ENCODE results near the gene REM2. TPM values are rescaled to one million over a fixed set of nuclear protein-coding genes. Genes with fewer than 3 reads are reported as not detected.
"Not testable (repeated sequence)": the region's sequence is repeated elsewhere in the genome, so short reads cannot be mapped to it uniquely, and the experiment has no call there.

Gene REM2
- total RNA-seq, 1 donor from 2014 or later, result 0.39 TPM

DNA sequence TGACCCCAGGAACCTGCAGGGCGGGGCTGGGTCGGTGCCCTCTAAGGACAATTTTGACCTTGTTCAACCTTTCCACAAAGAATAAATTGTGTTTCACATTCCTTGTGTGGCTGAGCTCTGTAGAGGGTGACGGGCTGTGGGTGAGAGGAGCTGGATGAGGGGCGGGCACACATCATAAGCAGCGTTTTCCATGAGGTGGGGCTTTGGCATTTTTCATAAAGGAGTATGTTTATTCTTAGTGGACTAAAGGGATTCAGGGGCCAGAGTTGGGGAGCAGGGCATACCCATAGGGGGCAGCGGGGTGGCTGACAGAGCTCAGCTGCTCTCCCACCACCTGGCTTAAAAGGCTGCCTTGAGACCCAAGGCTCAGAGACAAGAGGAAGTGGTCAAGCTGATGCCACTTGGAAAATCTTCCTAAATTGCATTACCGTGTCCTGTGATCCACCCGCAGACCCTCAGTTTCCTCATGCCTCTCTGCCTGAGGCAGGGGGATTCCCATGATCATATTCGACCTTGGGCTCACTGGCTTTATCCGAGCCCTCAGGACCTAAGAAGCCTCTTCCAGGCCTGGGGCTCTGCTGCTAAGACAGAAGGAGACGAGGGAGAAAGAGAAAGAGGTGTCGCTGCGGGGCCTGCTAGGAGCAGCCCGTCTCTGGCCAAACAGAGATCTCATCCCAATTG, 35.2 kb upstream of the REM2 start:
- peak; percentile 83 for DNase-seq (ENCODE audit: low spot score)

DNA sequence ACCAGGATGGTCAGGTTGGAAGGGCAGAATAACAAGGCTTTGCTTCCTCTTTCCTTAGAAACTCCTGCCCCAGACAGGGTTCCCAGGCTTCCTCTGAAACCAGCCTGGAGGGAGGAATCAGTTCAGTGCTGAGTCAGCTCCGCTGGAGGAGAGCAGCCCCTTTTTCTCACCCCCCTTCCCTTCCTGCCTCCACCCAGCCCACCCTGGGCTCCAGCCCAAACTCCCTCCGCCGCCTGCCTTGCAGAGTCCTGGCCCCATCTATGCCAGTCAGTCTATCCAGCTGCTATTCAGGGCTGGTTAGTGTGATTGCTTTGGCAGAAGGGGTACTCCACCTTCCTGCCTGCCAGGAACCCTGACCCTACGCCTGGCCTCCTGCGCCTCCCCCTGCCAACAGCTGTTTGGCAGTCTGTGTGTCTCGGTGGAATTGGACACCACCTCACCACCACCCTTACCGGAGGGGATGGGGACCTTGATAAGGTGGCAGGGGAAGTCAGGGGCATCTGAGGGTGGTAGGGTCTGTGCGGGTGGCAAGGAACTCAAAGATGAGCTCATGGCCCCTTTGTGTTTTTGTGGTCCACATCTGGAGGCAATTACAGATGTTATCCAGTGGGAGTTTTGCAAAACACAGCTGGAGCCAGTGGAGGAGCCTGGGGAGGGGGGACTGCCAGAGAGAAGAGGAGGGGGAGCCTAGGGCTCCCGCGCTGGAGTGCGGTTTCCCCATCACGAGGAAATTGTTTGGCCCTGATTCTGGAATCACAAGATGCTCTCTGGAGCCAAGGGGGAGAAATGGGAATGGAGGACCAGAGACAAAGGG, 34.5 kb upstream of the REM2 start:
- no peak for DNase-seq (ENCODE audit: low spot score)

DNA sequence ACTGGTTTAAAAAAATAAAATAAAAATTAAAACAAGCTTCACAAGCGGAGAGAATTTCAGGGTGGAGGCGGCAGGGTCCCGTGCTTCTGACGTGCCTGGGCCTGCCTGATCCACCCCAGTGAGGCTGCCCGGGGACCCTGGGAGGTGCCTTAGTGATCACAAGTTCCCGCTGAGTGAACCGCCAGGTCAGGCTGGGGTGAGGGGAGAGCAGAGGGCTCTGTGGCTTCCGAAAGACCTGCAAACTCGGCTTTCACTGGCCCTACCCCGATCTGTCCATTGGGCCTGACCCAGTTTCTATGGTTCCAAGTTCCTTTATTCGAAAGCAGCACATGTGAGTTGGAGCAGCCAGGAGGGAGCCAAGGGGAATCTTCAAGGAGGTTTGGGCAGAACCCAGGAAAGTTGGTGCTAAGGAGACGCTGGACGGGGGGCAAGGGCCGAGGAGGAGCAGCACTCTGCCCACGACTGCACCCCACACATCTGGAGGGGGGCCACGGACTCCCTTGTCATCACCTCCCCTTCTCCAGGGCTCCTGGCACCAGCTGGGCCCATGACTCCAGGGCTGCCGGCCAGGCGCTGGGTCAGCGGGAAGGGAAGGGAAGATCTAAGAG, 33.7 kb upstream of the REM2 start:
- no peak for DNase-seq (ENCODE audit: low spot score)

DNA sequence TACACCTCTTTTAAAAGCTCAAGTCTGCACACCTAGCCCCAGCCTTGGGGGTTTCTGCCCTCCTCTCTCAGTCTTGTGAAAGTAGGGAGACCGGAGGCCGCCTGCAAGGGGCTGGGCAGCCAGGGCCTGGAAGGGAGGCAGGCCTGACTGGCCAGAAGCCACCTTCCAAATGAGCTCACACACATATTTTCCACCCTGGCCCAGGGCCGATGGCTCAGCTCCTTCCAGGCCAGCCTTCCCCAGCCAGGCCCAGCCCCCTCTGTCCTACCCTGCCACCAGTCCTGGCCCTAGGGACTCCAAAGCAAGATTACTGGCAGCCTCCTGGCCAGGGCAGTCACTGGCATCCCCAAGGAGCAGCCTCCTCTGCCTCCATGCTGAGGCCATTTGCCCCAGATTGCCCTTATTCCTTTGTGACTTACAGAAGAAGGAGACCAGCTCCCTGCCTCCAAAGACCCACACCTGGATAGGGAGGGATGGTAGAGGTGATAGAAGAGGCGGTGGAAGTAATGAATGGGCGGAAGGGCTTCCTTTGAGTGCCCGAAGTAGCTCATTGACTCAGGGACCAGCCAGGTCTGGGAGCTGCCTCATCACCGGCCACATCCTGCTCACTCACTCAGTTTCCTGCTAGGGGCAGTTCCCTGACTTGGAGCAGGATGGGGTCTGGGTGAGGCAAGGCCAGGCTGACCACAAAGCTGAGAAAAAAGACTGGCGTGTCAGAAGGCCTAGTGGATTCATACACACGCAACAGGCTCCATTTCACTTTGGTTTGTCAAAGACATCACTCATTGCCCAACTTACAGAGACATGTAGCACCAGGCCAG, 31.9 kb upstream of the REM2 start:
- no peak for DNase-seq (ENCODE audit: low spot score)

DNA sequence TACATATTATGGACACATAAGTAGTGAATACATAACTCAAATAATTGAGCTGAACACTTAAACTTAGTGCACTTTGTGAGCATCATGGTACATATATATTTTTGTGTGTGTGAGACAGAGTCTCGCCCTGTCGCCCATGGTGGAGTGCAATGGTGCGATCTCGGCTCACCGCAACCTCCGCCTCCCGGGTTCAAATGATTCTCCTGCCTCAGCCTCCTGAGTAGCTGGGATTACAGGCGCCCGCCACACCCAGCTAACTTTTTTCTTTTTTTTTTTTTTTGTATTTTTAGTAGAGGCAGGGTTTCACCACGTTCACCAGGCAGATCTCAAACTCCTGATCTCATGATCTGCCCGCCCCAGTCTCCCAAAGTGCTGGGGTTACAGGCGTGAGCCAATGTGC, 30.8 kb upstream of the REM2 start:
- not testable (repeated sequence) for DNase-seq (ENCODE audit: low spot score)

DNA sequence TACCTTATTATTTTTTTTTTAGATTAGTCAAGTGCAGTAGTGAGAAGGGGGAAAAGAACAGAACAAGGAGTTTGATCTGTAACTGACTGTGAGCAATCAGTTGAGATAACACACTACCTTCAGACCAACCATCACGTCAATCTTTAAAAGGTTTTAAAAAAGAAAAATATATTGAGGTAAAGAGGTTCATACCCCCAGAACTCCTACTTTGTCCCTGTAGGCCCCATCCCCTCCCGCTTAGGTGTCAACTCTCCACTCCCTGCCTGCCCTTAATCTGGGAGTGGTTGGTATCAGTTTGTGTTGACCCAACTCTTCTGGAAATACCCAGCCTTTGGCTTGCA, 30.5 kb upstream of the REM2 start:
- no peak for DNase-seq (ENCODE audit: low spot score)

DNA sequence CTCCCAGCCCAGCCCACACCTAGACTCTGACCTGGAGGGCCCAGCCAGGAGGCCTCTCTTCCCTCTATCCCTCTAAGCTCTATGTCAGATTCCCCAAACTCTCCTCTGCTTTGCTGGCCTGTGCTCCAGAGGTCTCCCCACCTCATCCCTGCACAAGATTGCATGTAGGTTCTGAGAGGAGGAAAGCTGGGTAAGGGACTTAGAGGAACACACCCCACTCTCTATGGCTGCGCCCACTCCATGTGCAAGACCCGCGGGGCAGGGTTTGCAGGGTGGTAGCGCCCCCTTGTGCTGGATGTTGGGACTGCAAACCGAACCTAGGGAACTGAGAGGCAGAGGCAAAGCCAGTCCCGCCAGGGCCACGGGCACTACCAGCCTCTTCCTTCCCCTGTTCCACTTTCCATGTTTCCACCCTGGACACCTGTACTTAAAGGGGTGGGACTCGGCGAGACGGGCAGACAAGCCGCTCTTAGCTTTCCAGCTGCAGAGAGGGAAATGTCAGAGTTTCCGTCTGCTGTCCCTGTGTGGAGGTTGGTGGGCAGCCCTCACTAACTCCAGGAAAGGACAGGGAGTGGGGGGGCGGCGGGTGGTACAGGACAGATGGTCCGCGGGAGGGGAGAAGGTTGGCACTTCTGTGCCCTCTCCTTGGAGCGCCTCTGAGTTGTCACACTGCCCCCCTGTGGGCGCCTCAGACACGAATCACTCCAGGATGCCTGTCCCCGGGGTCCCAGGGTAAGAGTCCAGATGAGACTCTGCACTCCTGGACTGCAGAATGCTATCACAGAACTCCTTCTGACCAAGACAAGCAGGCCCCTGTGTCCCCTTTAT, 29.9 kb upstream of the REM2 start:
- peak; percentile 96 for DNase-seq (ENCODE audit: low spot score)

DNA sequence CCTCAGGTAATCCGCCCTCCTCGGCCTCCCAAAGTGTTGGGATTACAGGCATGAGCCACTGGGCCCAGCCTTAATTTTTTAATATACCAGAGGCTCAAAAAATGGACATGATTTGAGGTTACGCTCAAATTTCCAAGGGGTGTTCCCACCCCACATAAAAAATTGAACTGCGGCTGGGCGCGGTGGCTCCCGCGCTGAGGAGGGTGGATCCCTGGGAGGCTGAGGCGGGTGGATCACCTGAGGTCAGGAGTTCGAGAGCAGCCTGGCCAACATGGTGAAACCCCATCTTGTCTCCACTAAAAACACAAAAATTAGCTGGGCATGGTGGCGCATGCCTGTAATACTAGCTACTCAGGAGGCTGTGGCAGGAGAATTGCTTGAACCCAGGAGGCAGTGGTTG, 28.7 kb upstream of the REM2 start:
- not testable (repeated sequence) for DNase-seq (ENCODE audit: low spot score)

DNA sequence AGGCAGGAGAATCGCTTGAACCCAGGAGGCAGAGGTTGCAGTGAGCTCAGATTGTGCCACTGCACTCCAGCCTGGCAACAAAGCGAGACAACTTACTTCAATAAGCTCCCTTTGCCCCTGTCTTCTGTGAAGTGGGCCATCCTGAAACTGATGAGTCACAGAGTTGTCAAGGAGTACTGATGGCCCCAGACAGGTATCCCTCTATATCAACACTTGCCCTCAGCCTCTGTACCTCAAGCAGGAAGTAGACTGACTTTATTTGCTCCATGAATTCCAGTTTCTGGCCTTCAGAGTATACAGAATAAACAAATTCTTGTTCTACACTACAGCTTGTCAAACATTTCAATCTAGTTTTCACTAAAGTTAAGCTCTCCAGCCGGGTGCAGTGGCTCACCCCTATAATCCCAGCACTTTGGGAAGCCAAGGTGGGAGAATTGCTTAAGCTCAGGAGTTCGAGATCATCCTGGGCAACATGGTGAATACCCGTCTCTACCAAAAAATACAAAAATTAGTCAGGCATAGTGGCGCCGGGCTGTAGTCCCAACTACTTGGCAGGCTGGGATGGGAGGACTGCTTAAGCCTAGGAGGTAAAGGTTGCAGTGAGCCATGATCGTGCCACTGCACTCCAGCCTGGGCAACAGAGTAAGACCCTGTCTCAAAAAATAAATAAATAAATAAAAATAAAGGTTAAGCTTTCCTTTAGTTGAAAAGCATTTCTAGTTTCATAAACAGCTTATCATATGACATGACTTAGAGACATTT, 27.9 kb upstream of the REM2 start:
- no peak for DNase-seq (ENCODE audit: low spot score)

DNA sequence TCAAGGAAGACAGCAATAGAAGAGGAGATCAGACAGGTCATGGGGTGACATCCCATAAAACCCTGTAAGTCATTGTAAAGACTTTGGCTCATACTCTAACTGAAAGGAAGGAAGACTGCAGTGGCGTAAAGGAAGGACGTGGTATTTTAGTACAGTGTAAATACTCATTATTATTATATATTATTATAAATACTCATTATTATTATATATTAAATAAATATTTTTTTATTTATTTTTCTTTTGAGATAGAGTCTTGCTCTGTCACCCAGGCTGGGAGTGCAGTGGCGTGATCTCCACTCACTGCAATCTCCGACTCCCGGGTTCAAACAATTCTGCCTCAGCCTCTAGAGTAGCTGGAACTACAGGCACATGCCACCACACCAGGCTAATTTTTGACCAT, 26.6 kb upstream of the REM2 start:
- DNase-seq (ENCODE audit: low spot score), result no peak

DNA sequence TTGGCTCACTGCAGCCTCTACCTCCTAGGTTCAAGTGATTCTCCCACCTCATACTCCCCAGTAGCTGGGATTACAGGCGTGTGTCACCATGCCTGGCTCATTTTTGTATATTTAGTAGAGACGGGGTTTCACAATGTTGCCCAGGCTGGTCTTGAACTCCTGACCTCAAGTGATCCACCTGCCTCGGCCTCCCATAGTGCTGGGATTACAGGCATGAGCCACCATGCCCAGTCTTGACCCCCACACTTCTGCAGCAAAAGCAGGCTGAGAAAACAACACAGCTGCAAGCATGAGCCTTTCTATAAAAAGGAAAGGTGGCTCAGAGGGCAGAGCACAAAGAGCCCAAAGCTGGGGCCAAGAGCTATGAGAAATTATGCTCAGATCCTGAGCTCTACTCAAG, 22.6 kb upstream of the REM2 start:
- DNase-seq (ENCODE audit: low spot score), result not testable (repeated sequence)

DNA sequence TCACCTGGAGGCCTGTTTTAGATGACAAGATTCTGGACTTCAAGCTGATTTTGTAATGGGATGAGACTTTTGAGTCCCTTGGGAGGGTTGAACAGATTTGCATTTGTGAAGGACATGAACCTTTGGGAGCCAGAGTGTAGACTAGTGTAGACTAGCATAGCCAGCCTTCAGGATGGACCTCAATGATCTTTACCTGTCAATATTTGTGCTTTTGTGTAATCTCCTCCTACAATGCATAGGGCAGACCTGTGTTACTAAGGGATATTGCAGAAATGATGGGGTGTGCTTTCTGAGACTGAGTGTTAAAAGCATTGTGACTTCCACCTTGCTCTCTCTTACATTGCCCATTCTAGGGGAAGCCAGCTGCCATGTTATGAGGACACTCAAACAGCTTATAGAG, 21.4 kb upstream of the REM2 start:
- DNase-seq (ENCODE audit: low spot score), result no peak

DNA sequence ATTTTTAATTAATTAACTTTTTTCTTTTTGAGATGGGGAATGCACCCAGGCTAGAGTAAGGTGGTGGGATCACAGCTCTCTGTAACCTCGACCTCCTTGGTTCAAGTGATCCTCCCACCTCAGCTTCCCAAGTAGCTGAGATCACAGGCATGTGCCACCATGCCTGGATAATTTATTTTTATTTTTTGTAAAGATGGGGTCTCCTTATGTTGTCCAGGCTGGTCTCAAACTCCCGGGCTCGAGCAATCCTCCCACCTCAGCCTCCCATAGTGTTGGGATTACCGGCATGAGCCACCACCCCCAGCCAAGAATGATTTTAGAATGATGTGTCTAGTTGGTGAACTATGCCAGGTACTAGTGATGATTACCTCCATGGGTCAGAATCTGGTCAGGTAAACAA, 18.0 kb upstream of the REM2 start:
- no peak for DNase-seq (ENCODE audit: low spot score)

DNA sequence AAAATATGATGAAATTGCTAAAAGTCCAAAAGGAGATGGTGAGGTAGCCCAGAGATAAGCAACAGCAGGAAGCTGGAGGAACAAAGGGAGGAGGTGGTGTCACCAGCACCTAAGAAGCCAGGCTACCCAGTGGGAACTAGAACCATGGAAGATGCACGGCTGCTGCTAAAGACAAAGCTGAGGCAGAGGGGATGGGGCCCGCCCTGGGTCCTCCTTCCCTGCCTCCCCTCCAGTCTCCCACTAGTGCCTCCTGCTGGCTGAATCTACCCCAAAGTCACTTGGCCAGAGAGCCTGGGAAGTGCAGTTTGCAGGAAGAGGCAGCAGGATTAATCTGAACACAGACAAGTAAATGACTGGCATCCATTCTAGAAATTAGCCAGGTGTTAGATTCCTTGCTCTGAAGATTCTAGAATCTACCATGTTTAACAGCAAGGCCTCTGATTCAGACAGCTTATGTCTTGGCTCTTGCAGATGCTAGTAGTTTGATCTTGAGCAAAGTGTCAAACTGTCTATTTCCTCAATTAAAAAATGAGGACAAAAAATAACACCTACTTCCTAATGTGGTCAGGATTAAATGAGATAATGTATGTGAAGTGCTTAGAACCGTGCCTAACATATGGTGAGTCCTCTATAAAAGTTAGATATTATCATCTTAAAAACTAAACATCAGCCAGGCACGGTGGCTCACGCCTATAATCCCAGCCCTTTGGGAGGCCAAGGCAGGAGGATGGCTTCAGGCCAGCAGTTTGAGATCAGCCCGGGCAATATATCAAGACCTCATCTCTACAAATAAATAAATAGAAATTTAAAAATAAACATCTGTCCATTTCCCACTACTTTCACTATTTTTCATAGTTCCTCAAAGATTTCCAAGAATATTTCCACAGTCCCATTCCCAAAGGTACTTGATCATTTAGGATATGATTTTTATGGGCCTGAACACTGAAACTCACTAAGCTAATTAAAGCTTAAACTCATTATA, 17.3 kb upstream of the REM2 start:
- no peak for DNase-seq (ENCODE audit: low spot score)

DNA sequence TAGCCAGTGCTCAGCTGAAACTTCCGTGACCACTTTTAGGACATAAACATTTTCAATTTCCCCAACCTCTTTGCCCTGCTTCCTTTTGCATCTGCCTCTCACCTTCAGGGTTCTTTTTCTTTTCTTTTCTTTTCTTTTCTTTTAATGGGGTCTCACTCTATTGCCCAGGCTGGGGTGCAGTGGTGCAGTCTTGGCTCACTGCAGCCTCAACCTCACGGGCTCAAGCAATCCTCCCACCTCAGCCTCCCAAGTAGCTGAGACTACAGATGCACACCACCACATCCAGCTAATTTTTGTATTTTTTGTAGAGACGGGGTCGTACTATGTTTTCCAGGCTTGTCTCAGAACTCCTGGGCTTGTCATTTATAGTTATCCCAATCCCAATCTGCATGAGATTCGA, 16.1 kb upstream of the REM2 start:
- DNase-seq (ENCODE audit: low spot score), result no peak

DNA sequence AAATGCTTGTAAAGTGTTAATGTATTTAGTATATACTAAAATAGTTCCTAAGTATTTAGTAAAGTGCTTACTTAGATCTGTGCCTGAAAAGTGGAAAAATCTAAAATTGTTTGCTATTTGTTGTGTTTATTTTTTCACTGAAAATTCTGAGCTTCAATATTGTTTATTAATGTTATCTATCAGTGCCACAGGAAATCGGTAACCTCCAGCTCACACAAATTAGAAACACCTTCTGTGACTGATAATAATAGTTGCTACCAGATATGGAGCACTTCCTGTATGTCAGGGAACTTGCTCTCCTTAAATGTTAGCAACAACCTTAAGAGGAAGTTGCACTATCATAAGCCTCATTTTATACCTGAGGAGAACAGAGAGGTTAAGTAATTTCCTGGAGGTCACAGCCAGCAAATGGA, 12.2 kb upstream of the REM2 start:
- no peak for DNase-seq (ENCODE audit: low spot score)

DNA sequence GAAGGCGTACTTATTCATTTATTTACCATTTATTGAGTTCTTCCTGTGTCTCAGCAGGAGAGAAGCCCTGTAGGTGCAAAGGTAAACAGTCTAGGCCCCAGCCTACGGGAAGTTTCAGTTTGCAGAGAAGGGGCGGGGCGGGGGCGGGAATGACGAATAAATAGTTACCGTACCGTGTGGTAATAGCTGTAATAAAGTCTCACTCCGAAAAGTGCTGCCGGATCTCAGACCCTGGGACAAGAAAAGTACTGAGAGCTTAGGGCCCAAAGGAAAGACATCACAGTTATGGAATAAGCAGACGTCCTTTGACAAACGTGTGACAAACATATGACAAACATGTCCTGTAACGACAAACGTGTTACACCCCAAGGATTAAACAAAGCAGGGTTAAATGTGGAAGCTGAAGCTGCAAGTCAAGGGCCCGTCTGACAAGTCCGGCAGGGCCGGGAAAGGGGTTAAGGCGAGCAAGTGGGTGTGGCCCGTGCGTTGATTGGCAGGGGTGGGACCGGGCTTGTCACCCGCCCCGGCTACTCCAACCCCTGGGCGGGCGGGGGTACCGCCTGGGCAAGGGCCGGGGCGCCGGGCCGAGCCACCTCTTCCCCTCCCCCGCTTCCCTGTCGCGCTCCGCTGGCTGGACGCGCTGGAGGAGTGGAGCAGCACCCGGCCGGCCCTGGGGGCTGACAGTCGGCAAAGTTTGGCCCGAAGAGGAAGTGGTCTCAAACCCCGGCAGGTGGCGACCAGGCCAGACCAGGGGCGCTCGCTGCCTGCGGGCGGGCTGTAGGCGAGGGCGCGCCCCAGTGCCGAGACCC, 11.6 kb upstream of the REM2 start, which contains the start of gene LRP10:
Gene LRP10, plus strand, starts transcription at position 517 of the 809 bp plus-strand sequence. CDS start 564 bp downstream, outside the sequence.
- peak; percentile 97 for DNase-seq (ENCODE audit: low spot score)

All from mesenteric fat pad (tissue), 1 donor.